Astrocyte (in vitro differentiated cells and primary cell): Measurements from ENCODE around the gene IPO13. TPM values are rescaled to one million over a fixed set of nuclear protein-coding genes. Genes with fewer than 3 reads are reported as not detected.

ENCODE experiments used
- DNase-seq: peaks from one replicate; pipeline ENCODE4 v3.0.0-alpha.2; 2010; ENCODE audit warnings: low read depth
- FAIRE-seq: peaks from 2 replicates; lab custom pipeline; 2011; peaks lifted over from hg19 to GRCh38; lab: Jason Lieb, UNC
- H2AFZ ChIP-seq: 2 replicates; pipeline ENCODE4 v1.6.0; 2012; ENCODE audit warnings: low read depth, low read length, inconsistent platforms
- H3K27ac ChIP-seq: 2 replicates; pipeline ENCODE4 v1.5.1; 2011; ENCODE audit warnings: low read depth, low read length, inconsistent platforms
- H3K27me3 ChIP-seq: 2 replicates; pipeline ENCODE4 v1.6.0; 2011; ENCODE audit warnings: low read length, inconsistent platforms; ENCODE audit not compliant: insufficient read depth
- H3K36me3 ChIP-seq: 2 replicates; pipeline ENCODE4 v1.5.1; 2011; ENCODE audit warnings: low read length, inconsistent platforms; ENCODE audit not compliant: insufficient read depth
- H3K4me1 ChIP-seq: 2 replicates; pipeline ENCODE4 v1.5.1; 2011; ENCODE audit warnings: low read length, inconsistent platforms; ENCODE audit not compliant: insufficient read depth
- H3K4me2 ChIP-seq: 2 replicates; pipeline ENCODE4 v1.6.0; 2012; ENCODE audit warnings: low read length, inconsistent platforms
- H3K4me3 ChIP-seq: 2 replicates; pipeline ENCODE4 v1.5.1; 2011; ENCODE audit warnings: low read depth, mild to moderate bottlenecking, low read length, inconsistent platforms; ENCODE audit not compliant: insufficient read depth
- H3K79me2 ChIP-seq: 2 replicates; pipeline ENCODE4 v1.6.0; 2012; ENCODE audit warnings: mild to moderate bottlenecking, low read length, inconsistent platforms; ENCODE audit not compliant: insufficient read depth
- H3K9ac ChIP-seq: 2 replicates; pipeline ENCODE4 v1.6.0; 2012; ENCODE audit warnings: mild to moderate bottlenecking, low read length, inconsistent platforms
- H3K9me3 ChIP-seq: 2 replicates; pipeline ENCODE4 v1.5.1; 2012; ENCODE audit warnings: low read depth, mild to moderate bottlenecking, low read length, inconsistent platforms; ENCODE audit not compliant: insufficient read depth
- H4K20me1 ChIP-seq: 2 replicates; pipeline ENCODE4 v1.6.0; 2012; ENCODE audit warnings: low read length, inconsistent platforms; ENCODE audit not compliant: insufficient read depth
- H3K27ac Mint-ChIP-seq: one replicate; pipeline ENCODE4 v1.8.0; 2021; ENCODE audit warnings: mild to moderate bottlenecking, mixed read lengths; ENCODE audit not compliant: unreplicated experiment
- H3K27me3 Mint-ChIP-seq: one replicate; pipeline ENCODE4 v1.8.0; 2021; ENCODE audit warnings: low read depth, mixed read lengths; ENCODE audit not compliant: unreplicated experiment
- H3K36me3 Mint-ChIP-seq: one replicate; pipeline ENCODE4 v1.8.0; 2021; ENCODE audit warnings: low read depth, mixed read lengths; ENCODE audit not compliant: unreplicated experiment
- H3K4me1 Mint-ChIP-seq: one replicate; pipeline ENCODE4 v1.8.0; 2021; ENCODE audit warnings: low read depth, mixed read lengths; ENCODE audit not compliant: unreplicated experiment
- H3K4me3 Mint-ChIP-seq: one replicate; pipeline ENCODE4 v1.8.0; 2021; ENCODE audit warnings: mild to moderate bottlenecking, moderate library complexity, mixed read lengths; ENCODE audit not compliant: unreplicated experiment
- H3K9me3 Mint-ChIP-seq: one replicate; pipeline ENCODE4 v1.8.0; 2021; ENCODE audit warnings: mild to moderate bottlenecking, mixed read lengths; ENCODE audit not compliant: unreplicated experiment
- CTCF ChIP-seq: IDR thresholded peaks from 2 replicates; pipeline ENCODE4 v1.5.1; 2011; ENCODE audit warnings: low read depth, mild to moderate bottlenecking, inconsistent platforms, low read length, moderate library complexity; ENCODE audit not compliant: insufficient read depth
- EZH2 ChIP-seq: IDR thresholded peaks from 2 replicates; pipeline ENCODE4 v1.6.1; 2012; ENCODE audit warnings: mild to moderate bottlenecking, low read length, inconsistent platforms; ENCODE audit not compliant: insufficient read depth
- total RNA-seq: library from RNA; stranded (reverse); gene quantifications from 2 replicates; pipeline ENCODE4 v1.2.1, GENCODE V29; 2021

Gene IPO13
- total RNA-seq, 1 donor from 2014 or later, result 31.0 TPM

- H3K4me3 ChIP-seq, result peak overlapping the region; percentile 97
- Mint-ChIP-seq H3K9me3 (no peaks in the 10 kb centered on the region), H3K36me3 (peaks cover 14% of the 10 kb centered on the region), H3K4me1 (peaks cover 6% of the 10 kb centered on the region), H3K4me3 (peak overlapping the region; percentile 96), H3K27me3 (no peaks in the 10 kb centered on the region), H3K27ac (peak overlapping the region; percentile 70)
- no peak for FAIRE-seq
- no peak overlapping the region for H3K27ac ChIP-seq
- TF ChIP-seq CTCF (no peak), EZH2 (no peak)
- H4K20me1 ChIP-seq, result peaks cover 12% of the 10 kb centered on the region
- peak overlapping the region; percentile 85 for H3K9ac ChIP-seq
- H2AFZ ChIP-seq, result peak overlapping the region; percentile 74
- peaks cover 14% of the 10 kb centered on the region for H3K4me1 ChIP-seq
- H3K4me2 ChIP-seq, result peak overlapping the region; percentile 95
- H3K9me3 ChIP-seq, result no peaks in the 10 kb centered on the region
- no peak for DNase-seq
- peaks cover 3% of the 10 kb centered on the region for H3K36me3 ChIP-seq
- no peaks in the 10 kb centered on the region for H3K27me3 ChIP-seq
- peaks cover 25% of the 10 kb centered on the region for H3K79me2 ChIP-seq
These were observed 23.8 kb downstream of the IPO13 start for GRCh38 chr1:43970502-43970901.

GRCh38 chr1:43970911-43971310, 24.2 kb downstream of the IPO13 start:
- peak overlapping the region; percentile 97 for H3K4me3 ChIP-seq
- Mint-ChIP-seq H3K36me3 (peaks cover 14% of the 10 kb centered on the region), H3K4me1 (peaks cover 8% of the 10 kb centered on the region), H3K4me3 (peak overlapping the region; percentile 96), H3K27ac (no peak overlapping the region), H3K9me3 (no peaks in the 10 kb centered on the region), H3K27me3 (no peaks in the 10 kb centered on the region)
- peaks cover 12% of the 10 kb centered on the region for H4K20me1 ChIP-seq
- no peak overlapping the region for H2AFZ ChIP-seq
- no peaks in the 10 kb centered on the region for H3K9me3 ChIP-seq
- H3K9ac ChIP-seq, result peak overlapping the region; percentile 85
- H3K4me1 ChIP-seq, result peaks cover 18% of the 10 kb centered on the region
- peaks cover 29% of the 10 kb centered on the region for H3K79me2 ChIP-seq
- H3K36me3 ChIP-seq, result peaks cover 3% of the 10 kb centered on the region
- H3K4me2 ChIP-seq, result peak overlapping the region; percentile 95
- no peak overlapping the region for H3K27ac ChIP-seq
- H3K27me3 ChIP-seq, result no peaks in the 10 kb centered on the region
- no peak for TF ChIP-seq EZH2
- TF ChIP-seq CTCF, result no peak
- no peak for FAIRE-seq
- no peak for DNase-seq

DNA sequence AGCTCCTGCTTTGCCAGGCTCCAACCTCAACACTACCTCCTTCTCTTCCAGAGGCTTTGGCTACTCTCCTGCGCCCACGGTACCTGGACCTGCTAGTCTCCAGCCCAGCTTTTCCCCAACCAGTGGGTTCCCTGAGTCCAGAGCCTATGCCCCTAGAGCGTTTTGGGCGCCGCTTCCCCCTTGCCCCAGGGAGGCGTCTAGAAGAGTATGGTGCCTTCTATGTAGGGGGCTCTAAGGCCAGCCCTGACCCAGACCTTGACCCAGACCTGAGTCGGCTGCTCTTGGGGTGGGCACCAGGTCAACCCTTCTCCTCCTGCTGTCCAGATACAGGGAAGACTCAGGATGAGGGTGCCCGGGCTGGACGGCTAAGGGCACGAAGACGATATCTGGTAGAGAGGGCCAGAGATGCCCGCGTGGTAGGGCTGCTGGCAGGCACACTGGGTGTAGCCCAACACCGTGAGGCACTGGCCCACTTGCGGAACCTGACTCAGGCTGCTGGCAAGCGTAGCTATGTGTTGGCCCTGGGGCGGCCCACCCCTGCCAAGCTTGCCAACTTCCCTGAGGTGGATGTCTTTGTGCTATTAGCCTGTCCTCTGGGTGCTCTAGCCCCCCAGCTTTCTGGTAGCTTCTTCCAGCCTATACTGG, 24.7 kb downstream of the IPO13 start:
- Histone ChIP-seq H3K27ac (no peak overlapping the region), H2AFZ (no peak overlapping the region), H3K4me3 (no peak overlapping the region), H3K79me2 (peaks cover 34% of the 10 kb centered on the region), H3K4me1 (peaks cover 23% of the 10 kb centered on the region), H3K9me3 (no peaks in the 10 kb centered on the region), H3K4me2 (peak overlapping the region; percentile 95), H3K36me3 (peaks cover 7% of the 10 kb centered on the region), H4K20me1 (peaks cover 17% of the 10 kb centered on the region), H3K9ac (no peak overlapping the region), H3K27me3 (no peaks in the 10 kb centered on the region)
- H3K4me1 Mint-ChIP-seq, result peaks cover 12% of the 10 kb centered on the region
- no peak overlapping the region for H3K27ac Mint-ChIP-seq
- no peak for DNase-seq
- FAIRE-seq, result no peak
- peaks cover 14% of the 10 kb centered on the region for H3K36me3 Mint-ChIP-seq
- H3K4me3 Mint-ChIP-seq, result peak overlapping the region; percentile 96
- TF ChIP-seq CTCF (no peak), EZH2 (no peak)
- no peaks in the 10 kb centered on the region for H3K27me3 Mint-ChIP-seq
- H3K9me3 Mint-ChIP-seq, result no peaks in the 10 kb centered on the region
